Neutrophil (primary cell): ENCODE results near the gene MYBPC1.

ENCODE experiments used
- H3K27ac ChIP-seq: fragments of 200-600 bp; sonication (generic); 2 replicates; pipeline ENCODE4 v1.5.1; 2016; ENCODE audit warnings: mild to moderate bottlenecking, moderate library complexity
- H3K27me3 ChIP-seq: fragments of 200-600 bp; sonication (generic); 2 replicates; pipeline ENCODE4 v1.6.0; 2016; ENCODE audit warnings: mild to moderate bottlenecking
- H3K36me3 ChIP-seq: fragments of 200-600 bp; sonication (generic); 2 replicates; pipeline ENCODE4 v1.5.1; 2017
- H3K4me1 ChIP-seq, 2 experiments: fragments of 200-600 bp in 1 of 2; sonication (generic) in 1 of 2; 1 replicate in 1 of 2; 2 replicates in 1 of 2; pipeline versions ENCODE4 v1.5.1 to v1.6.1; 2013 to 2016; ENCODE audit warnings: low read depth in 1 of 2, low read length in 1 of 2, mild to moderate bottlenecking in 1 of 2, moderate library complexity in 1 of 2; ENCODE audit not compliant: control insufficient read depth in 1 of 2, insufficient read depth in 1 of 2
- H3K4me3 ChIP-seq, 2 experiments: fragments of 200-600 bp in 1 of 2; sonication (generic) in 1 of 2; 1 replicate in 1 of 2; 2 replicates in 1 of 2; pipeline ENCODE4 v1.5.1; 2013 to 2016; ENCODE audit warnings: low read depth in 1 of 2, low read length in 1 of 2, mild to moderate bottlenecking in 1 of 2, moderate library complexity in 1 of 2
- H3K9me3 ChIP-seq: fragments of 200-600 bp; sonication (generic); 2 replicates; pipeline ENCODE4 v1.5.1; 2016
- CTCF ChIP-seq: fragments of 200-600 bp; sonication (generic); IDR thresholded peaks from 2 replicates; pipeline ENCODE4 v1.5.1; 2016; ENCODE audit warnings: antibody characterized with exemption

The MYBPC1 gene

GRCh38 chr12:101691503-101692096, 96.8 kb downstream of the MYBPC1 start:
- no peak overlapping the region for H3K4me3 ChIP-seq
- no peaks in the 10 kb centered on the region for H3K36me3 ChIP-seq
- H3K27me3 ChIP-seq: no peaks in the 10 kb centered on the region
- H3K4me1 ChIP-seq: peaks cover 4 to 5% of the 10 kb centered on the region in 2 experiments
- no peak for TF ChIP-seq CTCF
- no peak overlapping the region for H3K27ac ChIP-seq
- no peaks in the 10 kb centered on the region for H3K9me3 ChIP-seq

- no peak overlapping the region for H3K4me3 ChIP-seq
- H3K36me3 ChIP-seq: no peaks in the 10 kb centered on the region
- TF ChIP-seq CTCF: no peak
- no peaks in the 10 kb centered on the region for H3K9me3 ChIP-seq
- peaks cover 20 to 23% of the 10 kb centered on the region in 2 experiments for H3K4me1 ChIP-seq
- no peaks in the 10 kb centered on the region for H3K27me3 ChIP-seq
- no peak overlapping the region for H3K27ac ChIP-seq
Measured at GRCh38 chr12:101694297-101694848, 99.6 kb downstream of the MYBPC1 start.

GRCh38 chr12:101694986-101695385, 100.2 kb downstream of the MYBPC1 start:
- no peak for TF ChIP-seq CTCF
- Histone ChIP-seq H3K27me3 (no peaks in the 10 kb centered on the region), H3K9me3 (no peaks in the 10 kb centered on the region), H3K27ac (no peak overlapping the region), H3K4me1 (peaks cover 20 to 29% of the 10 kb centered on the region in 2 experiments), H3K4me3 (no peak overlapping the region), H3K36me3 (no peaks in the 10 kb centered on the region)

GRCh38 chr12:101695706-101696105, 100.9 kb downstream of the MYBPC1 start:
- Histone ChIP-seq H3K4me3 (no peak overlapping the region), H3K4me1 (peaks cover 20 to 34% of the 10 kb centered on the region in 2 experiments)
- no peak for TF ChIP-seq CTCF

GRCh38 chr12:101696251-101697196, 101.8 kb downstream of the MYBPC1 start:
- H3K27me3 ChIP-seq: no peaks in the 10 kb centered on the region
- no peaks in the 10 kb centered on the region for H3K9me3 ChIP-seq
- peak overlapping the region; percentile 78 for H3K4me3 ChIP-seq
- no peaks in the 10 kb centered on the region for H3K36me3 ChIP-seq
- H3K4me1 ChIP-seq: peaks cover 20 to 37% of the 10 kb centered on the region in 2 experiments
- TF ChIP-seq CTCF: no peak
- peak overlapping the region; percentile 91 for H3K27ac ChIP-seq

More at GRCh38 chr12:101695706-101696105, 100.9 kb downstream of the MYBPC1 start:
- H3K36me3 ChIP-seq: no peaks in the 10 kb centered on the region
- H3K9me3 ChIP-seq: no peaks in the 10 kb centered on the region
- H3K27ac ChIP-seq: no peak overlapping the region
- H3K27me3 ChIP-seq: no peaks in the 10 kb centered on the region
